Measurements from ENCODE around the gene MEG3. TPM values are rescaled to one million over a fixed set of nuclear protein-coding genes. Genes with fewer than 3 reads are reported as not detected.

Gene MEG3
- total RNA-seq, 1 experiment from 2014 or later = not detected

- DNase-seq (ENCODE audit: low spot score) = no peak
Measured at GRCh38 chr14:100830681-100831080, 4.8 kb downstream of the MEG3 start.

- DNase-seq (ENCODE audit: low spot score) = no peak
Measured at GRCh38 chr14:100832311-100832960, 6.5 kb downstream of the MEG3 start.

GRCh38 chr14:100834082-100834793 is 8.3 kb downstream of the MEG3 start:
- no peak for DNase-seq (ENCODE audit: low spot score)

GRCh38 chr14:100834794-100835547 is 9.1 kb downstream of the MEG3 start:
- no peak for DNase-seq (ENCODE audit: low spot score)

GRCh38 chr14:100835548-100836310 is 9.8 kb downstream of the MEG3 start:
- no peak for DNase-seq (ENCODE audit: low spot score)

GRCh38 chr14:100836311-100836805 is 10.4 kb downstream of the MEG3 start:
- no peak for DNase-seq (ENCODE audit: low spot score)

GRCh38 chr14:100836941-100837804 is 11.3 kb downstream of the MEG3 start:
- DNase-seq (ENCODE audit: low spot score) = no peak

GRCh38 chr14:100837805-100838350 is 12.0 kb downstream of the MEG3 start:
- no peak for DNase-seq (ENCODE audit: low spot score)

GRCh38 chr14:100838493-100839314 is 12.8 kb downstream of the MEG3 start:
- DNase-seq (ENCODE audit: low spot score) = no peak

GRCh38 chr14:100839315-100839585 is 13.3 kb downstream of the MEG3 start:
- DNase-seq (ENCODE audit: low spot score) = no peak

GRCh38 chr14:100839681-100840111 is 13.8 kb downstream of the MEG3 start:
- DNase-seq (ENCODE audit: low spot score) = no peak

GRCh38 chr14:100840286-100841065 is 14.6 kb downstream of the MEG3 start:
- DNase-seq (ENCODE audit: low spot score) = no peak

- no peak for DNase-seq (ENCODE audit: low spot score)
Measured at GRCh38 chr14:100841066-100841760, 15.3 kb downstream of the MEG3 start.

GRCh38 chr14:100841761-100842403 is 16.0 kb downstream of the MEG3 start:
- no peak for DNase-seq (ENCODE audit: low spot score)

GRCh38 chr14:100842799-100843198 is 16.9 kb downstream of the MEG3 start:
- no peak for DNase-seq (ENCODE audit: low spot score)

- DNase-seq (ENCODE audit: low spot score) = no peak
Measured at GRCh38 chr14:100844082-100844408, 18.1 kb downstream of the MEG3 start.

- no peak for DNase-seq (ENCODE audit: low spot score)
Measured at GRCh38 chr14:100844421-100844820, 18.5 kb downstream of the MEG3 start.

- DNase-seq (ENCODE audit: low spot score) = no peak
Measured at GRCh38 chr14:100844846-100845245, 18.9 kb downstream of the MEG3 start.
